Esophagus (tissue), 2 donors: ENCODE results near the gene FAM186B. TPM values are rescaled to one million over a fixed set of nuclear protein-coding genes. Genes with fewer than 3 reads are reported as not detected.
A peak's percentile ranks its signal among the peaks of the same experiment; 100 is the strongest.

Experiments
- H3K27ac ChIP-seq, 2 donors: one replicate each; pipeline ENCODE4 v1.5.1; 2013; ENCODE audit warnings: low read depth in 2 of 2, mild to moderate bottlenecking in 2 of 2, inconsistent platforms in 1 of 2, low read length in 1 of 2, moderate library complexity in 1 of 2
- H3K27me3 ChIP-seq, 2 donors: one replicate each; pipeline ENCODE4 v1.6.1; 2013; ENCODE audit warnings: low read length in 2 of 2, control low read depth in 1 of 2, mild to moderate bottlenecking in 1 of 2; ENCODE audit not compliant: insufficient read depth in 2 of 2, control insufficient read depth in 1 of 2
- H3K36me3 ChIP-seq, 2 donors: one replicate each; pipeline ENCODE4 v1.6.1; 2013; ENCODE audit warnings: low read length in 1 of 2; ENCODE audit not compliant: control insufficient read depth in 2 of 2, insufficient read depth in 2 of 2
- H3K4me1 ChIP-seq, 2 donors: one replicate each; pipeline ENCODE4 v1.6.1; 2013; ENCODE audit warnings: low read length in 1 of 2; ENCODE audit not compliant: control insufficient read depth in 2 of 2, insufficient read depth in 2 of 2
- H3K4me3 ChIP-seq, 2 donors: one replicate each; pipeline ENCODE4 v1.5.1; 2013; ENCODE audit warnings: low read length in 2 of 2, mild to moderate bottlenecking in 2 of 2, low read depth in 1 of 2, moderate library complexity in 1 of 2
- H3K9me3 ChIP-seq, 2 donors: one replicate each; pipeline ENCODE4 v1.6.1; 2013; ENCODE audit warnings: mild to moderate bottlenecking in 2 of 2, low read depth in 1 of 2, low read length in 1 of 2, moderate library complexity in 1 of 2; ENCODE audit not compliant: control insufficient read depth in 2 of 2, insufficient read depth in 1 of 2
- WGBS, 2 donors: extraction: QIAGEN DNeasy Blood & Tissue Kit; methylation state at CpG; one replicate each; pipeline ENCODE4 v1.1.7; 2013; 5-methylcytosine and 5-hydroxymethylcytosine counted together
- polyA plus RNA-seq, 2 donors: library from polyadenylated mRNA; stranded (reverse); fragments of 200-250 nt; gene quantifications; one replicate each; pipeline ENCODE4 v1.2.3, GENCODE V29; 2013
- donor health status: healthy with polysubstance abuse.
- donor health status: Bipolar disorder and iron deficiency.

FAM186B gene
- polyA plus RNA-seq, 2 donors: 0.08 to 0.09 TPM

DNA sequence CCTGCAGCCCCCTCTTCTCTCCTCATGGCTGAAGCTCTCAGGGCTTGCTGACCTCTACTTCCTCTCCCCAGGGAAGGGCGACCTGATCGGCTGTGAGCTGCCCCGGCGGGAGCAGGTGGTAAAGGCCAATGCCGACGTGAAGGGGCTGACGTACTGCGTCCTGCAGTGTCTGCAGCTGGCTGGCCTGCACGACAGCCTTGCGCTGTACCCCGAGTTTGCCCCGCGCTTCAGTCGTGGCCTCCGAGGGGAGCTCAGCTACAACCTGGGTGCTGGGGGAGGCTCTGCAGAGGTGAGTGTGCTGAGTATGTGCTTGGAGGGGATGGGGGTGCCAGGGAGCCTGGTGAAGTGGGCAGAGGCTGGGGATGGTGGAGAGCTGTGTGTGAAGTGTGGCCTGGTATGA, 51.2 kb downstream of the FAM186B start:
- H3K9me3 ChIP-seq: no peaks in the 10 kb centered on the region
- H3K4me1 ChIP-seq: peaks cover 0 to 3% of the 10 kb centered on the region in 2 donors
- peaks cover 10 to 30% of the 10 kb centered on the region in 2 donors for H3K36me3 ChIP-seq
- no peak overlapping the region for H3K27ac ChIP-seq
- H3K27me3 ChIP-seq: no peaks in the 10 kb centered on the region
- WGBS, 2 donors: 77 to 82% methylated on average over 14 to 15 of the region's 15 CpGs
- H3K4me3 ChIP-seq: no peak overlapping the region

DNA sequence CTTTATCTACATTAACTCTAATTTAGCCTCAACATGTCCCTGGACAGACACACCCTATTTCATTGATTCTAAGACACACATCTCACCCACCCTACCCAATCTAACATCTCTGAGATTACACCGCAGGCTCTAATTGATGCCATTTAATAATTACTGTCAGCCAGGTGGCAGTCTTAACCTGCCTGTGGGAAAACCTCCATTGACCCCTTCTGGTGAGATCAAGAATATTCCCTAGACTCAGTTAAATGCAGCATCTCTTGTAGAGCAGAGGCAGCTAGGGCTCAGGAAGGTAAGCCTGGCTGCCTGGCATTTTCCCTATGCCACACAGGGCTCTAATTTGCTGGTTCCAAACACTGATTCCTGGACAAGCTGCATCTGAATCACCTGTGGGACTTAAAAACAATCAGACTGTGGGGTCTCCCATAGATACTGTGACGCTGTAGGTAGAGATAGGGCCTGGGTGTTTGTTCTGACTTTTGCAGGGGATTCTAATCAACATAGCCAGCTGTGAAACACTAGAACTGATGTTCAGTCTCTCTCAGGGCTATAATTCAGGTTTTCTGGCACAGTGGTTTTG, 51.8 kb downstream of the FAM186B start:
- H3K27me3 ChIP-seq: no peaks in the 10 kb centered on the region
- 58 to 59% methylated on average over 2 of the region's 2 CpGs for WGBS, 2 donors
- no peak overlapping the region for H3K4me3 ChIP-seq
- H3K9me3 ChIP-seq: no peaks in the 10 kb centered on the region
- no peak overlapping the region for H3K27ac ChIP-seq
- peaks cover 0 to 10% of the 10 kb centered on the region in 2 donors for H3K4me1 ChIP-seq
- H3K36me3 ChIP-seq: peaks cover 8 to 24% of the 10 kb centered on the region in 2 donors

- Histone ChIP-seq H3K27me3 (no peaks in the 10 kb centered on the region), H3K4me1 (peaks cover 0 to 10% of the 10 kb centered on the region in 2 donors), H3K4me3 (no peak overlapping the region), H3K36me3 (peaks cover 7 to 18% of the 10 kb centered on the region in 2 donors), H3K9me3 (no peaks in the 10 kb centered on the region), H3K27ac (no peak overlapping the region)
- WGBS, 2 donors: 68 to 74% methylated on average over 8 of the region's 8 CpGs
These were observed 52.5 kb downstream of the FAM186B start for GRCh38 chr12:49552899-49553298.

DNA sequence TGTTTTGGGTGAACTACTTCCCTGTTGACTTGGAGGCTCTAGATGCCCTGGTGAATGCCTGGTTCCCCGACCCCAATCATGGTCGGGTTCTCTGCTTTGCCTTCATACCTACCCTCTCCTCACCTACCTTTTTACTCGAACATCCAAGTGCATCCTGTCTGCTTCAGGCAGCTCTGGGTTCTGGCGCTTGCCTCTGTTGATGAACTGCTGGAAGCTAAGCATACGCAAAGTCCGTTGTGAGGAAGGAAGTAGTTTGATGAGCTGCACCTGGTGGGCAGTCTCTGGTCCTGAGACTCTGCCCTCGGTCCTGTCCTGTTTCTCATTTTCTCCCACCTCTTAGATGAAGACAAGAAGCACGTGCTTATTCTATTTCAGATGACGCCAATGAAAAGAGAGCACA, 53.0 kb downstream of the FAM186B start:
- WGBS, 2 donors: 55 to 59% methylated on average over 9 of the region's 9 CpGs
- Histone ChIP-seq H3K4me1 (peaks cover 0 to 10% of the 10 kb centered on the region in 2 donors), H3K4me3 (no peak overlapping the region), H3K9me3 (no peaks in the 10 kb centered on the region), H3K36me3 (peaks cover 3 to 13% of the 10 kb centered on the region in 2 donors), H3K27me3 (no peaks in the 10 kb centered on the region), H3K27ac (no peak overlapping the region)

DNA sequence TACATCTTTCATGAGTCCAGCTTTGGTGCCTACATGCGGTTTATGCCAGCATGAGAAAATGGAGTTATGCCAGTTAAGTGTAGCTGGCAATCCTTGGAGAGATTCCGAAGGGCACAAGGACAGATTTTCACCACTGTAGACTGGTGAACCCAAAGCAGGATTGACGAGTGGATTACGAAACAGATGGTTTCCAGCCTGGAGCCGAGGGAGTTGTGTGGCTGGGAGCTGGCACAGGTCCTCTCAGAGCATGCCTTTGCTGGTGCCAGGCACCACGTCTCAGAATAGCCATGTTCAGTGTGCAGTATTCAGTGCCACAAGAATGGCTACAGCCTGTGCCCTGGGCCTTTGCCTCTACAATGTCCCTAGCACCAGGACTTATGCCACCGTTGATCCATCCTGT, 53.4 kb downstream of the FAM186B start:
- Histone ChIP-seq H3K27me3 (no peaks in the 10 kb centered on the region), H3K9me3 (no peaks in the 10 kb centered on the region), H3K27ac (no peak overlapping the region), H3K4me1 (peaks cover 0 to 10% of the 10 kb centered on the region in 2 donors), H3K4me3 (no peak overlapping the region), H3K36me3 (peaks cover 3 to 9% of the 10 kb centered on the region in 2 donors)
- 32 to 37% methylated on average over 7 of the region's 7 CpGs for whole genome bisulfite sequencing, 2 donors

DNA sequence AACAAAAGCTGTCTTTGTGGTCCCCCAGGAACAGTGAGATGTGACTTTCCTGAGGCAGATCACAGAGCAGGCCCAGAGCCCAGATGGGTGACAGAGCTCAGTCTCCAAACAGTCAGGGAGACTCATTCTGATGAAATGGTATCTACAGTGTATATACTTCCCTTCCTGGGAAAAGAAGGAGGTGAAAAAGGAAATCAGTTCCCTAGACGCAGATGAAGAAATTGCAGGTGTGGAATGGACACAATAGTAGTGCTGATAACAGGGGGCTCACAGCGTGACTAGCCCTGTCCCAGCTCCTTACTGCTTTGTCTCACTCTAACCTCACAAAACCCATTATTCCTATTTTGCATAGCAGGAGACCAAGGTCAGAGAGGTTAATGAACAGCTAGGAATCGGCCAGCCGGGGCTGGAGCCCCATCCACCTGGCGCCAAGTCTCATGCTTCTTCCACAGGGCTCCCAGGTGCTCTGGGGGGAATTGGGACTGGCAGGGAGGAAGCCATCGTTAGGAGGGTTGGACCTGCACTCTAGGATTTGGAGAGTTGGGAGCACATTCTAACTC, 54.7 kb downstream of the FAM186B start:
- H3K36me3 ChIP-seq: peaks cover under 1% of the 10 kb centered on the region in 2 donors
- no peak overlapping the region for H3K4me3 ChIP-seq
- H3K4me1 ChIP-seq: peaks cover 0 to 10% of the 10 kb centered on the region in 2 donors
- WGBS, 2 donors: 72 to 82% methylated on average over 6 of the region's 6 CpGs
- no peak overlapping the region for H3K27ac ChIP-seq
- no peaks in the 10 kb centered on the region for H3K27me3 ChIP-seq
- no peaks in the 10 kb centered on the region for H3K9me3 ChIP-seq

- Histone ChIP-seq H3K27ac (no peak overlapping the region), H3K27me3 (no peaks in the 10 kb centered on the region), H3K36me3 (no peaks in the 10 kb centered on the region), H3K4me1 (peaks cover 0 to 10% of the 10 kb centered on the region in 2 donors), H3K4me3 (no peak overlapping the region), H3K9me3 (no peaks in the 10 kb centered on the region)
- WGBS, 2 donors: 84 to 92% methylated on average over 28 of the region's 28 CpGs
These were observed 55.4 kb downstream of the FAM186B start for GRCh38 chr12:49549735-49550692.

DNA sequence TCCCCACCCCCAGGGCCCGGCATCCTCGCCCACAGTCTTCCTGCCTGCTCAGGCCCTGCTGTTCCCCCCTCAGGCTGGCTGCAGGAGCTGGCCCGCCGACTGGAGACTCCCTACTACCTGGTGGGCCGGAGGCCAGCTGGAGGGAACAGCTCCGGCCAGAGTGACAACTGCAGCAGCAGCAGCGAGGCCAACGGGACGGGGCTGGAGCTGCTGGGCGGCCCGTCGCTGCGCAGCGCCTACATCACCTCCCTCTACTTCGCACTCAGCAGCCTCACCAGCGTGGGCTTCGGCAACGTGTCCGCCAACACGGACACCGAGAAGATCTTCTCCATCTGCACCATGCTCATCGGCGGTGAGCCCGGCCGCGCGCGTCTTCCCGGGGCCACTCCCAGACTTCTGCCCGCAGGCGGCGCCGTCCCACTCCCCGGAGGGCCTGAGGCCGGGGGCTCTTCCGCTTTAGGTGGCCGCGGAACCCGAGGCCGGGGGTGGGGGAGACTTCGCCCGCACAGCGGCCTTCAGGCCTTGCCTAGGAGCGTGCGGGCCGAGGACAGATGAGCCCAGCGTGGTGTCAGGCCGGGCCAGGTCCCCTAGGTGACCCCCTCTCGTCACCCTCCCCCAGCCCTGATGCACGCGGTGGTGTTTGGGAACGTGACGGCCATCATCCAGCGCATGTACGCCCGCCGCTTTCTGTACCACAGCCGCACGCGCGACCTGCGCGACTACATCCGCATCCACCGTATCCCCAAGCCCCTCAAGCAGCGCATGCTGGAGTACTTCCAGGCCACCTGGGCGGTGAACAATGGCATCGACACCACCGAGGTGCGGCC, 56.4 kb downstream of the FAM186B start:
- H3K4me1 ChIP-seq: peaks cover 0 to 10% of the 10 kb centered on the region in 2 donors
- peak overlapping the region in 1 of 2 donors; percentile 4 for H3K4me3 ChIP-seq
- H3K27me3 ChIP-seq: no peaks in the 10 kb centered on the region
- WGBS, 2 donors: 13 to 25% methylated on average over 58 to 70 of the region's 70 CpGs
- no peaks in the 10 kb centered on the region for H3K9me3 ChIP-seq
- H3K27ac ChIP-seq: no peak overlapping the region
- no peaks in the 10 kb centered on the region for H3K36me3 ChIP-seq

DNA sequence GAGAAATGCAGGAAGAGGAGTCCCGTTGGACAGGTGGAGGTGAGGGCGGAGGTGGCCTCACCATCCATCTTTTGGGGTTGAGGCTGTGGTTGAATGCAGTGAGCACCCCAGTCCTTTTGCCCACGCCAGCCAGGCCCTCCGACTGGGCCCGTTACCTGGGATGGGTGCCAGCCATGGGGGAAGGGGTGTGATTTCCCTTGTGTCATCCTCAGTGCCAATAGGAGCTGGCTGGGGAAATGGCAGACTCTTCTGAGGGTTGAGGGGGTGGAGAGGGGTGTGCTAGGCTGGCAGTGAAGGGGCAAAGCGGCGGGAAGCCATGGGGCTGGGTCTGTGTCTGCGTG, 57.0 kb downstream of the FAM186B start:
- no peak overlapping the region for H3K27ac ChIP-seq
- no peaks in the 10 kb centered on the region for H3K36me3 ChIP-seq
- 34 to 44% methylated on average over 8 of the region's 8 CpGs for WGBS, 2 donors
- H3K4me1 ChIP-seq: peaks cover 0 to 10% of the 10 kb centered on the region in 2 donors
- H3K27me3 ChIP-seq: no peaks in the 10 kb centered on the region
- no peak overlapping the region for H3K4me3 ChIP-seq
- H3K9me3 ChIP-seq: no peaks in the 10 kb centered on the region
